ENCODE data around the gene SCAPER.

GRCh38 chr15:76844096-76844495 is 61.0 kb downstream of the SCAPER start:
- TF ChIP-seq CTCF (IDR thresholded peaks at IDR 0.05) (no peak), POLR2A (IDR thresholded peaks at IDR 0.05) (no peak)
